Left kidney (tissue), 2 donors: Measurements from ENCODE around the gene KCNH2. TPM values are rescaled to one million over a fixed set of nuclear protein-coding genes. Genes with fewer than 3 reads are reported as not detected.

Experiments
- DNase-seq: peaks from one replicate; pipeline ENCODE4 v3.0.0-alpha.2; 2013
- polyA plus RNA-seq: library from polyadenylated mRNA; unstranded; fragments of 120-200 nt; gene quantifications from one replicate; pipeline ENCODE4 v1.2.1, GENCODE V29; 2013; ENCODE audit not compliant: insufficient read length

KCNH2 gene
- polyA plus RNA-seq, 1 donor: 13.1 TPM

GRCh38 chr7:150959739-150960734 is 18.1 kb downstream of the KCNH2 start:
- DNase-seq: no peak

- no peak for DNase-seq
Measured at GRCh38 chr7:150959081-150959480, 19.0 kb downstream of the KCNH2 start.

- DNase-seq: no peak
Measured at GRCh38 chr7:150958597-150958996, 19.5 kb downstream of the KCNH2 start.

GRCh38 chr7:150958062-150958552 is 20.0 kb downstream of the KCNH2 start:
- DNase-seq: no peak

GRCh38 chr7:150957133-150958020 is 20.7 kb downstream of the KCNH2 start:
- no peak for DNase-seq

GRCh38 chr7:150956395-150957132 is 21.6 kb downstream of the KCNH2 start:
- no peak for DNase-seq

GRCh38 chr7:150955519-150956394 is 22.4 kb downstream of the KCNH2 start:
- DNase-seq: no peak

GRCh38 chr7:150954986-150955518 is 23.1 kb downstream of the KCNH2 start:
- no peak for DNase-seq

GRCh38 chr7:150954201-150954985 is 23.7 kb downstream of the KCNH2 start:
- no peak for DNase-seq

- no peak for DNase-seq
Measured at GRCh38 chr7:150953061-150953997, 24.8 kb downstream of the KCNH2 start.

GRCh38 chr7:150952331-150953050 is 25.6 kb downstream of the KCNH2 start:
- no peak for DNase-seq

- DNase-seq: no peak
Measured at GRCh38 chr7:150951521-150951920, 26.6 kb downstream of the KCNH2 start.

GRCh38 chr7:150951181-150951520 is 27.0 kb downstream of the KCNH2 start:
- no peak for DNase-seq

GRCh38 chr7:150950496-150951180 is 27.5 kb downstream of the KCNH2 start:
- no peak for DNase-seq

- DNase-seq: no peak
Measured at GRCh38 chr7:150949971-150950491, 28.1 kb downstream of the KCNH2 start.

GRCh38 chr7:150949564-150949963 is 28.6 kb downstream of the KCNH2 start:
- no peak for DNase-seq

- no peak for DNase-seq
Measured at GRCh38 chr7:150948791-150949251, 29.3 kb downstream of the KCNH2 start.
